HG03196 (cell line): ENCODE measurements around the gene STXBP1.

Source experiments
- ATAC-seq: cut with Tn5 transposase; IDR thresholded peaks from one replicate; pipeline ENCODE4 v1.9.1; 2021; ENCODE audit not compliant: unreplicated experiment

Gene STXBP1

GRCh38 chr9:127651697-127652610 is 39.9 kb downstream of the STXBP1 start:
- ATAC-seq = no peak

DNA sequence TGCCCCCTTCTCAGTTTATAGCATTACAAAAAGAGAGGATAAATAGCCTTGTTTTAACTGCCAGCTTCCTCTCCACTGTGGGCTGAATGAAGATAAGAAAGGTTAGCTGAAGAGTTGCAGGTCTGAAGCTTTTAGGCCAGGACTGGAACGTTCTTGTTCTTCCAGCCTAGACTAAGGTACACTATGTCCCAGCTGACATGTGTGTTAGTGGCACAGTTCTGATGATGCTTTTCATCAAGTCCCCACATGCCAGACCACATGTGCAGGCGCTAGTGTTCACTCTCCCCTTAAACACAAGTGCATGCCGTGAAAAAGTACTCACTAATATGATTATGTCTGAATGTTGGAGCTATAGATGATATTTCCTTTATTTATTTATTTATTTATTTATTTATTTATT is 40.7 kb downstream of the STXBP1 start:
- ATAC-seq = no peak

DNA sequence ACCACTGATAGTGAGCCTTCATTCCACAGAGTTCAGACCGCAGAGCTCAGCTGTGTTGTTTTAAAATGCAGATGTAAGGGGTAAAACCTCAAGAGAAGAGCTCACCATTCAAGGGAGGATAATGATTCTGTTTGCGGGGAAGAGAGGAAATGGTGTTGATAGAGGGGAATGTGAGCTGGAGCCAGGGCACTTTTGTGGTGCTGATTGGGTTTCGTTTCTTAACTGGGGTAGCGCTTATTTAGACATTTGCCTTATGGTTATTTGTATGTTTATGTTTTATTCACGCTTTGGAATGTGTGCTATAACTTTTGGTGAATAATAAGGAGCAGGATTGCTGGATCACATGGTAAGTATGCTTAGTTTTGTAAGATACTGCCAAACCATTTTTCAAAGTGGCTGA is 42.5 kb downstream of the STXBP1 start:
- ATAC-seq = no peak

GRCh38 chr9:127658428-127658827 is 46.4 kb downstream of the STXBP1 start:
- no peak for ATAC-seq

DNA sequence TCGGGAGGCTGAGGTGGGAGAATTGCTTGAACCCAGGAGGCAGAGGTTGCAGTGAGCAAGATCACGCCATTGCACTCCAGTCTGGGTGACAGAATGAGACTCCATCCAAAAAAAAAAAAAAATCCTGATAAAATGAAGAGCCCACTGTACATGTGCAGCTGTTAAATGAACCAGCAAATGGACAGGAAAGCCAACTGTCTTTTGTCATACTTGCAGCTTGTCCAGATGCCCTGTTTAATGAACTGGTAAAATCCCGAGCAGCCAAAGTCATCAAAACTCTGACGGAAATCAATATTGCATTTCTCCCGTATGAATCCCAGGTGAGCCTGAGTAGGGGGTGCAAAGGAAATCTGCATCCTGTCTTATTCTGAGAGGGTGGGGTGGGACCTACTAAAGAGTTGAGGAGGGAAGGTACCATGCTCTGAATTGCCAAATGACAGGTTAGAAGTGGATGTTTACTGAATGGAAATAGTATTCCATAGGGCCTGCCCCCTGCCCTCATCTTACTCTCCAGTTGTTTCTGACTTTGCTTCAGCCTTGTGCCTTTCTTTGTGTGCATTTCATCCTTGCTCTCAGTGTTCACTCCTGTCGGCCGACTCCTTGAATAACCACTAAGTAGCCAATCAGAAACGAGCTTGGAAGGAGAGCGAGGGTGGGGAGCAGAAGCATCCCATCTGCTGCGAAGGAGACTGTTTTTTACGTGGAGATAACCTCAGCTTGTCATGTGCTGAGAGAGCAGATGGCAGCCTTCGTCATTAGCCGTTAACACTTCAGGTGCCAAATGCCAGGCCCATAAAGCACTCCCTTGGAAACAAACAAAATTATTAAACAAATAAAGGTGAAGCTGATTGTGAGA is 49.0 kb downstream of the STXBP1 start:
- no peak for ATAC-seq

DNA sequence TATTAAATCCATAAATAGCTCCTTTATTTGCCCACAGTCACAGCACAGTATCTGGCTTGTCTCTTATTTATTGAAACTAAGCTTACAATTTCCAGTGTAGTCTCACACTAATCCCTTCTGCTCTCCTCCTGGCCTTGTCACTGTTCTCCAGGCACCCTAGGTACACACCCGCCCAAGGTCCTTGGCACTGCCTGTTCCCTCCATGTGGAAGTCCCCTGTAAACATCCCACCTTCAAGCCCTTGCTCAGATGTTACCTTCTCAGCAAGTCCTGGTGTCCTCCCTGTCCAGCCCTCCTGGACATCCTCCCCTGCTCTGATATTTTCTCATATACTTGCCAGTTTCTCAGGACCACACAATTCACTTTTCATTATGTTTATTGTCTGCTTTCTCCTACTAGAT is 50.5 kb downstream of the STXBP1 start:
- ATAC-seq = no peak

- ATAC-seq = no peak
Observed at GRCh38 chr9:127664324-127664677, 52.2 kb downstream of the STXBP1 start.

GRCh38 chr9:127664678-127665507 is 52.8 kb downstream of the STXBP1 start:
- ATAC-seq = no peak

DNA sequence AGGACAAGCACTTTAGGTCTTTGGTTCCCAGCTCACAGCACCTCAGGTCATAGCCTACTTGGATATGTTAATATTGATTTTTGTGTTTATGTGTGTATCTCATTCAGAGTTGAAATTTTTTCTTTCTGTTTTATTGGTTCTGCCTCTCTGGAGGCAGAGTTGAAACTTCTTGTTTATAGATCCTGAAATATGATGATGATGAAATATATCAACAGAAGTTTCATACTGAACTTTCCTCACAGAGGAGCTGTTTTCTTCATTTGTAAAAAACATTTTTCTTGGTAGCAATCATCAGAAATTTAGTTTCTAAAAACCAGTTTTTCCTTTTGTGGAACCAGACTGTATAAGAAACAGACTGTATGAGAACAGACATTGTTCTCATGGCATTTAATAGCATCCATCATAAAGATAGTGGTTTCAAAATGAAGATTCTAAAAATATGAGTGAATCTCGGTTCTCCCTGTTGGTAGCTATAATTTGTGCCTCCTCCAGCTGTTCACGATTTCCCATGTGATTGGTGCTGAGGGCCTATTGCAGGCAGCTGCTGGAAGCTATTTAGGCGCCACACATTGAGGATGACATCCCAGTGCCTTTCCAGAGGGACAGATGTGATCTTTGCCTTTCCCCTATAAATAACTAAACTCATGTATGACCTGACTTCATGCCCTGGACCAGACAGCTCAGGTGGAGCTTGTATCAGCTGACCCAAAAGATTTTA is 55.2 kb downstream of the STXBP1 start:
- ATAC-seq = no peak

DNA sequence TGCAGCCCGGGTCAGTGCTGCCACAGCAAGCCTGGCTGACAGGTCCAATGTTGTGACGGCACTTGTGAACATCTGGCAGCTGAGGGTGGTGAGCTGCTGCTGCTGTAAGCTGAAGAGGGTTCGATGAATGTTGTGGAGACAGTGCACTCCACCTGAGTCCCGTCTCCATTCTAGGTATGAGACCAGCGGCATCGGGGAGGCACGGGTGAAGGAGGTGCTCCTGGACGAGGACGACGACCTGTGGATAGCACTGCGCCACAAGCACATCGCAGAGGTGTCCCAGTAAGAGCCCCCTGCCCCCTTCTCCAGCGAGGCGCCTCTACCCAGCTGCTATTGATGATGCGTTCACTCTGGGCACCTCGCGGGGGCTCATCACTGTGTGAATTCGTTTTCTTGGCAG is 55.8 kb downstream of the STXBP1 start:
- no peak for ATAC-seq

DNA sequence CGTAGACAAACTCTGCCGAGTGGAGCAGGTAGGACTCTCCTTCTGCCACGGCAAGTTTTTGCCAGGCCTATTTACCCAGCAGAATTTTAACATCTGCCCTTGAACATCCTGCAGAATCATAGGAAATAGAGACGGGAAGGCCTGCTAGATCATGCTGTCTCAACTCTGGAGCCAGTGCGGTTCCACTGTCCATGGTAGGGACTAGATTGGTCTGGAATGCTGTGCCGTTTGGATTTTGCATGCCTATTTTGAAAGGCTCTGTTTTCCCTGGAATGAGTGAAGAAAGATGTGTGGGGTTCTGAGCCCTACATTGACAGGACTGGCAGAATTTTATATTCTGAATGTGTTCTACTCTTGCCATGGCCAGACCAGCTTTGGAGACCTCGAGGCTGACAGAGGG is 61.2 kb downstream of the STXBP1 start:
- no peak for ATAC-seq

DNA sequence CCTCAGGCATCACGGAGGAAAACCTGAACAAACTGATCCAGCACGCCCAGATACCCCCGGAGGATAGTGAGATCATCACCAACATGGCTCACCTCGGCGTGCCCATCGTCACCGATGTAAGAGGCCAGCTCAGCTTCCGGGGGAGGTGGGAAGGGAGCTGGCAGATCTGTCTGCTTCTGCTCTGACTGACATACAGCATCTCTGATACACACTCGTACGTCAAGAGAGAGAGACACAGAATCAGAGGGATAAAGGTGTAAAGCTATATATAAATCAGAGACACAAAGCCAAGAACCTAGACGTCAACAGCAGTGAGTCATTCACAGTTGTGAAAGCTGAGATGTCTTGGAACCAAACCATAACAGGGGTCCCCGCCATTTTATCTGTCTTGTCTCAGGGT is 64.6 kb downstream of the STXBP1 start:
- no peak for ATAC-seq

GRCh38 chr9:127679506-127679905 is 67.4 kb downstream of the STXBP1 start:
- ATAC-seq = no peak

GRCh38 chr9:127680226-127680625 is 68.1 kb downstream of the STXBP1 start:
- ATAC-seq = no peak

GRCh38 chr9:127680846-127681245 is 68.8 kb downstream of the STXBP1 start:
- ATAC-seq = no peak

DNA sequence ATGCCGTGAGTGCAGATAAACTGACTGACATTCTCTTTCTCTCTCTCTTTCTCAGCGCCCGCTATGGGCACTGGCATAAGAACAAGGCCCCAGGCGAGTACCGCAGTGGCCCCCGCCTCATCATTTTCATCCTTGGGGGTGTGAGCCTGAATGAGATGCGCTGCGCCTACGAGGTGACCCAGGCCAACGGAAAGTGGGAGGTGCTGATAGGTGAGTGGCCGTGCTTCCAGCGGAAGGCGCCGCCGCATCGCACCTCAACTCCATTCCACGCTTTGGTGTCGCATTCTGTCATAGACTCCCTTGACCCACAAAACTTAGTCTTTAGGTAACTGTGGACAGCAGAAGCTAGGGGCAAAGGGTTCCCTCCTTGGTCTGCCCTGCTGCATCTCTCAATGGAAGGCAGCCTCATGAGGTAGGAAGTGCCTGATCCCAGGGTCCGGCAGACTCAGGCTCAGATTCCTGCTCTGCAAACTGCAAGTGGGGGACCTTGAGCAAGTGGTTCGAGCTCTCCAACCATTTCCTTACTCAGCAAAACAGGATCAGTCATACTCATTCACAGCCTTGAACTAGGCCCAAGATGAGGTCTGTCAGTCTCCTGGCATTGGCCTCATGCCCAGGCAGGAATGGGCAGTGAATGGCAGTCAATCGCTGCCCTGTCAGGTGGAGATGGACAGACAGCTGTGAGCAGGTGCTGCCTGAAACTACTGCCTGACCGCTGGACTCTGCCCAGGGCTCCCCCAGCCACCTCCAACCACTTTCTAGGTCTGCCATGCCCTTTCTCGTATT is 70.5 kb downstream of the STXBP1 start:
- ATAC-seq = no peak

- ATAC-seq = no peak
Observed at GRCh38 chr9:127683723-127684122, 71.6 kb downstream of the STXBP1 start.

DNA sequence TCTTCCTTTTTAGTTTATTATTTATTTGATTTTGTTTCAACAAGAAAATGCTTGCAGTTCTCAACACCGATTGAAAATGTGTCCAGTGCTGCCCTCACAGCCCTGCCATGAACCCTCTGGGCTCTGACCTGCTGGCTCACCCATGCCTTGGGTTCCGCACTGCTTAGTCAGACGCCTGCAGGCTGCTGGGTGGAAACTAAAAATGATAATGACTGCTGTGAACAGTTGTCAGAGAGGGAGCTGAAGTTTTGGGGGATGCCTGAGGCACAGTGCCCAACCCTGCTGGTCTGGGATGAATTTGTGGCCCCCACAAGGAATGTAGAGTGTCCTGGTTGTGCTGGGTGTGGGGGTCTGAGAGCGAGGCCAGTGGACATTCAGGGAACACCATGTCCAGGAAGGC is 72.5 kb downstream of the STXBP1 start:
- ATAC-seq = no peak

- no peak for ATAC-seq
Observed at GRCh38 chr9:127686461-127687393, 74.7 kb downstream of the STXBP1 start.
